ENCODE data around the gene IGFL1. TPM values are rescaled to one million over a fixed set of nuclear protein-coding genes. Genes with fewer than 3 reads are reported as not detected.
"Not testable (repeated sequence)": the region's sequence is repeated elsewhere in the genome, so short reads cannot be mapped to it uniquely, and the experiment has no call there.

IGFL1 gene
- polyA plus RNA-seq (2013, experiment 1 of 2): not detected
- polyA plus RNA-seq (2013, experiment 2 of 2): not detected

DNA sequence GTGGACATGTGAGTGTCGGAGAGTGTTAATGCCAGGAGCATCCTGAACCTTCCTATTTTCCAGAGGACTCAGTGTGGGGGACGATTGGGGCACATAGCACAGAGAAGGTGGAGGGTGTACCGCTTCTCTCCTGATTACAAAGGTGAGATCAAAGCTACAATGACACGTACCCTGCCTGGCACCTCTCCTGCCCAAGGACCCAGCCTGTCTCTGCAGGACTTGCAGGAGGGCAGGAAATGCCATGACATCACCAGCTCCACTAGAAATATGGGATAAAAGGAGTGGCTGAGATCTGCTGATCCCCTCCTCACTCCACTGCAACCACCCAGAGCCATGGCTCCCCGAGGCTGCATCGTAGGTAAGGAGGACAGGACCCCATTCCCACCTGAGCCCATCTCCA lies at the start of gene IGFL1:
TSS of gene IGFL1 (plus strand) at position 301 of the 400 bp plus-strand sequence. CDS start at position 334, 33 bp downstream.
- H3K27ac ChIP-seq (ENCODE audit: low read depth, low read length): no peak within 1 kb of the TSS
- no peak within 1 kb of the TSS for H3K4me3 ChIP-seq (ENCODE audit: low read length)
- 83% methylated on average over 6 of the region's 6 CpGs for whole genome bisulfite sequencing
- H3K9me3 ChIP-seq (ENCODE audit: insufficient read depth, low read depth, low read length): no peaks in the 10 kb centered on the region
- no peaks in the 10 kb centered on the region for H3K4me1 ChIP-seq (ENCODE audit: insufficient read depth, low read length)
- no peak within 1 kb of the TSS for H3K9ac ChIP-seq (ENCODE audit: low read depth, low read length)
- H3K36me3 ChIP-seq (ENCODE audit: insufficient read depth, low read length): no peaks in the 10 kb centered on the region
- H3K27me3 ChIP-seq (ENCODE audit: insufficient read depth, low read length): no peaks in the 10 kb centered on the region

DNA sequence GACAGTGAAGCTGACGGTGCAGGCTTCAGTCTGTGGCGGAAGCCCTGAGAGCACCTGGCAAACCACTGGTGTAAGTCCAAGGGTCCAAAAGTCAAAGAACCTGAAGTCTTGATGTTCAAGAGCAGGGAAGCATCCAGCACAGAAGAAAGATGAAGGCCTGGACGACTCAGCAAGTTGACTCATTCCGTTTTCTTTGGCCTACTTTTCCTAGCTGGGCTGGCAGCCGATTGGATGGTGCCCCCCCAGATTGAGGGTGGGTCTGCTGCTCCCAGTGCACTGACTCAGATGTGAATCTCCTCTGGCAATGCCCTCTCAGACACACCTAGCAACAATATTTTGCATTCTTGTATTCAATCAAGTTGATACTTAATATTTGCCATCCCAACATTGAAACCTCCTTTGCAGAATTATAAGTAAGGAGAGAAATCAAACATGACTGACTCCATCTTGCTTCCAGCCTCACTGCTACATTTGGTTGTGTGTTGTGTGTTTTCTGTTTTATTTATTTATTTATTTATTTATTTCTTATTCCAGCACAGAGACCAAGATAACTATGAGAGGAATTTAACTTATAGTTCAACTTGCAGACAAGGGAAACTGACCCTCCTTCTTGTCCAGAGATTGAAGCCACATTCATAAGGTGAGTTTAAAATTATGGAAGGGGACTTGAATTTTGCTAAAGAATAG lies 48.7 kb upstream of the IGFL1 start:
- H3K9ac ChIP-seq (ENCODE audit: low read depth, low read length): no peak overlapping the region
- H3K36me3 ChIP-seq (ENCODE audit: insufficient read depth, low read length): no peaks in the 10 kb centered on the region
- no peaks in the 10 kb centered on the region for H3K27me3 ChIP-seq (ENCODE audit: insufficient read depth, low read length)
- H3K9me3 ChIP-seq (ENCODE audit: insufficient read depth, low read depth, low read length): no peaks in the 10 kb centered on the region
- H3K27ac ChIP-seq (ENCODE audit: low read depth, low read length): no peak overlapping the region
- H3K4me3 ChIP-seq (ENCODE audit: low read length): no peak overlapping the region
- WGBS: 81% methylated on average over 5 of the region's 5 CpGs
- no peaks in the 10 kb centered on the region for H3K4me1 ChIP-seq (ENCODE audit: insufficient read depth, low read length)

DNA sequence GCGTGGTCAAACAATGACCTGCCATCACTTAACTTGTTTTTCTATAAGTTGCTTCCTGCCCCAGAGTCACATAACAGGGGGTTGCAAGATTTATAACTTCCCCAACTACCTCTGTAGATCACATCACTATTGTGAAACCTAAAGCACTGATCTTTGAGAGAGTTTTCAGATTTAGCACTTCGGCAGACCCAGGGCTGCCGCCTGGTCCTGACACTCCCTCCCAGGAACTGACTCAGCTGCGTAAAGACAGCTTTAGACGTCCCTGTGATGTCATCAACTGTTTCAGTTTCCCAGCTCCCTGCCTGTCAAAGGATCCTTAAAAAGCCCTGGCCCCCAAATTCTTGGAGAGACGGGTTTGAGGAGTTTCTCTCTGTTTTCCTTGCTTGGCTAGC lies 48.2 kb upstream of the IGFL1 start:
- no peak overlapping the region for H3K4me3 ChIP-seq (ENCODE audit: low read length)
- WGBS: 75% methylated on average over 6 of the region's 6 CpGs
- no peaks in the 10 kb centered on the region for H3K27me3 ChIP-seq (ENCODE audit: insufficient read depth, low read length)
- H3K36me3 ChIP-seq (ENCODE audit: insufficient read depth, low read length): no peaks in the 10 kb centered on the region
- H3K4me1 ChIP-seq (ENCODE audit: insufficient read depth, low read length): no peaks in the 10 kb centered on the region
- H3K27ac ChIP-seq (ENCODE audit: low read depth, low read length): no peak overlapping the region
- no peaks in the 10 kb centered on the region for H3K9me3 ChIP-seq (ENCODE audit: insufficient read depth, low read depth, low read length)
- H3K9ac ChIP-seq (ENCODE audit: low read depth, low read length): no peak overlapping the region

DNA sequence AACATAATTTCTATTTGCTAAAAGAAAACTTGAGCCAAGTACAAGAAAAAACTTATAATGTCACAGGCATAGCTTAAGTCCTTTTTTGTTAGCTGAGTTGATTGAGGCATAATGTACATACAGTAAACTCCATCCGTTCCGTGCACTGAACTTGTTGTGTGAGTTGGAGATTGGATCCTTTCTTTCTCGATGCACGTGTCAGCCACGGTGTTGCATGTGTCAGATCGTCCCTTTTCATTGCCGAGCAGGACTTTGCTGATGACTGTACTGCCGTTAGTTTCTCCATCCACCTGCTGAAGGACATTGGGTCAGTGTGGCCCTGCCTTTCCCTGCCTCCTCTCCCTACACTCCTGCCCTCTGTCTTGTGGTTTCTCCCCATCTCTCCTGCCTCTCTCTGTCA lies 47.1 kb upstream of the IGFL1 start:
- no peak overlapping the region for H3K27ac ChIP-seq (ENCODE audit: low read depth, low read length)
- no peak overlapping the region for H3K4me3 ChIP-seq (ENCODE audit: low read length)
- WGBS: 94% methylated on average over 8 of the region's 8 CpGs
- no peaks in the 10 kb centered on the region for H3K36me3 ChIP-seq (ENCODE audit: insufficient read depth, low read length)
- H3K4me1 ChIP-seq (ENCODE audit: insufficient read depth, low read length): no peaks in the 10 kb centered on the region
- H3K9ac ChIP-seq (ENCODE audit: low read depth, low read length): no peak overlapping the region
- H3K27me3 ChIP-seq (ENCODE audit: insufficient read depth, low read length): no peaks in the 10 kb centered on the region
- H3K9me3 ChIP-seq (ENCODE audit: insufficient read depth, low read depth, low read length): no peaks in the 10 kb centered on the region

DNA sequence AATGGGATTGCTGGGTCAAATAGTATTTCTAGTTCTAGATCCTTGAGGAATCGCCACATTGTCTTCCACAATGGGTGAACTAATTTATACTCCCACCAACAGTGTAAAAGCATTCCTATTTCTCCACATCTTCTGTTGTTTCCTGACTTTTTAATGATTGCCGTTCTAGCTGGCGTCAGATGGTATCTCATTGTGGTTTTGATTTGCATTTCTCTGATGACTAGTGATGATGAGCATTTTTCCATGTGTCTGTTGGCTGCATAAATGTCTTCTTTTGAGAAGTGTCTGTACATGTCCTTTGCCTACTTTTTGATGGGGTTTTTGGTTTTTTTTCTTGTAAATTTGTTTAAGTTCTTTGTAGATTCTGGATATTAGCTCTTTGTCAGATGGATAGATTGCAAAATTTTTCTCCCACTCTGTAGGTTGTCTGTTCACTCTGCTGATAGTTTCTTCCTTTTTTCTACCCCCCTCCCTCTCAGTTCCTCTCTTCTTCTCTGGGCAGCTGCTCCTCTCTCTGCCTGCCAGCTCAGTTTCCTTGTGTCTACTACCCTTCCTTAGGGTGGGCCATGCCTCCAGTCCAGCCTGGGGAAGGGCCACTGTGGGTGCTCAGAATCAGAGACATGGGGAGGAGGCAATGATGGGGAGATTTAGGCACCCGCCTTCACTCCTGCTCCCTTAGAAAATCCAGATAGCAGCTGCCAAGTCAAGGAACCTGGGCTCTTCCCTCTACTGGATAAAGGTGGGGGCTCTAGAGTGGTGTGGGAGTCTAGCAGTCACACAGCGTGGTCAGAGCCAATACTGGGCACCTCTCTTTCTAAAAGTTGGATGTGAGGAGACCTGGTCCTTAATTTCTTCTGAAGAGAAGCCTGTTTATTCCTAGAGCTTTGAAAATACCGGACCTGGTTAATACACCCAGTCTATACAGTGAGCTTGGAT lies 44.5 kb upstream of the IGFL1 start:
- H3K4me1 ChIP-seq (ENCODE audit: insufficient read depth, low read length); H3K36me3 ChIP-seq (ENCODE audit: insufficient read depth, low read length); H3K9me3 ChIP-seq (ENCODE audit: insufficient read depth, low read depth, low read length); H3K27ac ChIP-seq (ENCODE audit: low read depth, low read length); H3K27me3 ChIP-seq (ENCODE audit: insufficient read depth, low read length); H3K4me3 ChIP-seq (ENCODE audit: low read length); H3K9ac ChIP-seq (ENCODE audit: low read depth, low read length): not testable (repeated sequence)
- 95% methylated on average over 6 of the region's 6 CpGs for WGBS

DNA sequence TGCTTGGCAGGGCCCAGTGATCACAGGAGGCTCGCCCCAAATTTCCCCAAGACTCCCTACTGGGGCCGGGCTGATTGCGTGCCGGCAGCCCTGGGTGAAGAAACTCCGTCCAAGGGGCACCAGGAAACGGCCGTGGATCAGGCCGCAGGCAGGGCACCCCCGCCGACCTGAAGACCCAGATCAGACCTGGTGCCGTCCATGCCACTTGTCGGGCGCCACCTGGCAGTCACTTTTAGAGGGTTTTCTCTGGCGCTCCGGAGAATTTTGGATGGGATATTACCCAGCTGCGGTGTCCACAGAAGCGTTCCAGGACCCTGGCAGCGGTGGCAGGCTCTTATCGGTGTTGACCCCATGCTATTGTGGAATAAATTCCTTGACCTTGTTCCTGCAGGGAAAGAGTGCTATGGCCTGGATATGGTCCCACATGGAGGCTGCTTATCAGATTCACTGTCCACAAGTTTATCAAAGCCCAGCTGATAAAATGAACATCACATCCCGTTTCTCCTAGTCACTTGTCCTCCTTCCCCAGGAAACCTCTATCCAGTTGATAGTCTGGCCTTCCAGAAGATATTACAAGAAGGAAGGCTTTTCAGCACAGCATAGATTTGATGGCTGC lies 43.3 kb upstream of the IGFL1 start:
- Histone ChIP-seq H3K4me1 (ENCODE audit: insufficient read depth, low read length) (no peaks in the 10 kb centered on the region), H3K27me3 (ENCODE audit: insufficient read depth, low read length) (peaks cover 2% of the 10 kb centered on the region; the same call in 1 of the 2 replicates), H3K4me3 (ENCODE audit: low read length) (no peak overlapping the region), H3K9me3 (ENCODE audit: insufficient read depth, low read depth, low read length) (no peaks in the 10 kb centered on the region), H3K9ac (ENCODE audit: low read depth, low read length) (no peak overlapping the region), H3K36me3 (ENCODE audit: insufficient read depth, low read length) (no peaks in the 10 kb centered on the region), H3K27ac (ENCODE audit: low read depth, low read length) (no peak overlapping the region)
- 93% methylated on average over 20 of the region's 20 CpGs for WGBS

DNA sequence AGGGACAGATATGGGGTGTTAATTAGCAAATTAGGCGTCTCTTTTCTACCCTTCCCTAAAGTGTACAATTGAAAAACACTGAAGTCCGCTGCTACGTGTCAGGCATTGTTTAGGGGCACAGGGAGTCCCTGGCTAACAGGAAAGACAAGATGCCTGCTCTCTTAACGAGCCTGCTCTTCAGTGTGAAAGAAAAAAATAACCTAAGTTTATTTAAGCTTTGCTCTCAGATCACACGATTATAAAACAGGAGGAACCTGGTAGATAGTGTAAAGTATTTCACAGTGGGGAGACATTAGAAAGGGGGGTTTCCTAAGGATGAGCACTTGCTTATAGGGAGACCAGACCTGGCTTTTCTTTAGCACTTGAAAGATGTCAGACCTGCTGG lies 42.8 kb upstream of the IGFL1 start:
- Histone ChIP-seq H3K36me3 (ENCODE audit: insufficient read depth, low read length) (no peaks in the 10 kb centered on the region), H3K4me1 (ENCODE audit: insufficient read depth, low read length) (no peaks in the 10 kb centered on the region), H3K9ac (ENCODE audit: low read depth, low read length) (no peak overlapping the region), H3K9me3 (ENCODE audit: insufficient read depth, low read depth, low read length) (no peaks in the 10 kb centered on the region), H3K27ac (ENCODE audit: low read depth, low read length) (no peak overlapping the region), H3K27me3 (ENCODE audit: insufficient read depth, low read length) (peaks cover 5% of the 10 kb centered on the region; the same call in 1 of the 2 replicates), H3K4me3 (ENCODE audit: low read length) (no peak overlapping the region)
- WGBS: 91% methylated on average over 5 of the region's 5 CpGs

DNA sequence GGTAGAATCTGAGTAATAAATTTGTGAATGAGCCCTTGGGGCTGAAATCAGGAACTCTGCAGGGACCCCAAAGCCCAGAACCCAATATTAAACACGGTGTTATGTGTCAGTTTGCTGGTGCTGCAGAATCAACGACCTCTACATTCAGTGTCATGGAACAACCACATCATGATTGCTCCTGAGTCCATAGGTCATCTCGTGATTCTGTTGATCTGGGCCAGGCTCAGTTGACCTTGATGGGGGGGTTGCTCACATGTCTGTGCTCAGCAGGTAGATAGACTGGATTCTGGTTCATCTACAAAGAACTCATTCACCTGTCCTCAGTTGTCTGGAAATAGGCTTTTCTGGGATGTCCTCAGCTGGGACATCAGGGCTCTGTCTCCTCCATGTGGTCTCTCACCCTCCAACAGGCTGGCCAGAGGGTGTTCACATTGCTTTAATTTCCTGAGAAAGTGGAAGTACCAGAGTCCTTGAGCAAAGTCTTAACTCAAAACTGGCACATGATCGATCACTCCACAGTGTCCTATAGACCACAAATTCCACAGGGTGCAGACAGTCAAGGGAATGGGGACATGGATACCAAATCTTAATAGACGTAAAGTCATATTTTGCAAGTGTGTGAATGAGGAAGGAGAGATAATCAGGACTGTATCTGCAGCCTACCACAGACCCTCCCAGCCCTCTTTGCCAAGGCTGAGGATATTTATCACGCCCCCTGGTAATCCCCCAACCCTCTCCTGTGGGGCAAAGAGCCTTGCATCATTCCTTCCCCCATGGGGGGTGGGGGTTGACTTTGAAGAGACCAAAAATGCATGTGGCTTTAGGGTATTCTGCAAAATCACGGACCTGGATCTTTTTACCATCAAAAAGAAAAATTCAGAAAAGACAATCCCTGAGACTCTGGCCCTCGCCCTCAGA lies 39.3 kb upstream of the IGFL1 start:
- Histone ChIP-seq H3K27me3 (ENCODE audit: insufficient read depth, low read length) (peaks cover 5% of the 10 kb centered on the region; the same call in 1 of the 2 replicates), H3K9ac (ENCODE audit: low read depth, low read length) (no peak overlapping the region), H3K4me3 (ENCODE audit: low read length) (no peak overlapping the region), H3K27ac (ENCODE audit: low read depth, low read length) (no peak overlapping the region), H3K36me3 (ENCODE audit: insufficient read depth, low read length) (no peaks in the 10 kb centered on the region), H3K4me1 (ENCODE audit: insufficient read depth, low read length) (no peaks in the 10 kb centered on the region), H3K9me3 (ENCODE audit: insufficient read depth, low read depth, low read length) (no peaks in the 10 kb centered on the region)
- 87% methylated on average over 6 of the region's 8 CpGs for WGBS

DNA sequence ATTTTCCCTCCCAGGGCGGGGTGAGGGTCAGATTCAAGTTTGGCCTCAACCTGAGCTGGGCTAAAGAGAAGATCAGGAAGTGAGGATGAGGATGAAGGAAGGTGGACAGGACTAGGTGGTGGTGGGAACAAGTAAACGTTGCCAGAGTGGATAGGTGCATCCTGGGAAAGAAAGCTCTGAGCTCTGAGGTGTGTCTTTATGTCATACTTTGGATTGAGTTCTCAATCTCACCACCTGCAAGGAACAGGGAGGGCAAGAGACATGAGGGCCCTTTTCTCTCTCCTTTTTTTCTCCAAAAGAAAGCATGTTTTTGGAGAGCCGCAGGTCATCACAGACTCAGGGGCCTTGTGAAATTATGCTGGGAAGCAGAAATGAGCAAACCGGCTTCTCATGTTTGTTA lies 38.2 kb upstream of the IGFL1 start:
- H3K36me3 ChIP-seq (ENCODE audit: insufficient read depth, low read length): no peaks in the 10 kb centered on the region
- H3K4me3 ChIP-seq (ENCODE audit: low read length): no peak overlapping the region
- WGBS: 87% methylated on average over 4 of the region's 4 CpGs
- peaks cover 5% of the 10 kb centered on the region; the same call in 1 of the 2 replicates for H3K27me3 ChIP-seq (ENCODE audit: insufficient read depth, low read length)
- no peaks in the 10 kb centered on the region for H3K4me1 ChIP-seq (ENCODE audit: insufficient read depth, low read length)
- no peak overlapping the region for H3K27ac ChIP-seq (ENCODE audit: low read depth, low read length)
- H3K9ac ChIP-seq (ENCODE audit: low read depth, low read length): no peak overlapping the region
- H3K9me3 ChIP-seq (ENCODE audit: insufficient read depth, low read depth, low read length): no peaks in the 10 kb centered on the region

DNA sequence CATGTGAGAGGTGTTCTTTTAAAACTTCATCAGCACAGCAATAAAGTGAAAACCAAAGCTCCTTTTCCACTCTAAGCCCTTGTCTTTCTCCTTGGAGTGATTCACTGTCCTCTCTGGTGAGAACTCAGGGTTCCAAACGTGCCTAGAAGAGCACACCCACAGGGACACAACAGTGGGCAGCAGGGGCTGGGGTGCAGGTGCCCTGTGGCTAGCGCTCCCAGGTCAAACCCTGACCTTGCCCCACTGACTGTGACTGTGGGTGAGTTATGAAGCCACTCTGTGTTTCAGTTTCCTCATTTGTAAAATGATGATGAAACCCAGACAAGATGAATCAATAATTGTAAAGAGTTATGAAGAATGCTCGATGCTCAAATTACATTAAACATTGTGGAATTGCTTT lies 37.6 kb upstream of the IGFL1 start:
- WGBS: 84% methylated on average over 2 of the region's 3 CpGs

More for the DNA sequence above, 37.6 kb upstream of the IGFL1 start:
- peaks cover 5% of the 10 kb centered on the region; the same call in 1 of the 2 replicates for H3K27me3 ChIP-seq (ENCODE audit: insufficient read depth, low read length)
- no peak overlapping the region for H3K9ac ChIP-seq (ENCODE audit: low read depth, low read length)
- H3K4me3 ChIP-seq (ENCODE audit: low read length): no peak overlapping the region
- H3K36me3 ChIP-seq (ENCODE audit: insufficient read depth, low read length): no peaks in the 10 kb centered on the region
- no peaks in the 10 kb centered on the region for H3K9me3 ChIP-seq (ENCODE audit: insufficient read depth, low read depth, low read length)
- no peaks in the 10 kb centered on the region for H3K4me1 ChIP-seq (ENCODE audit: insufficient read depth, low read length)
- H3K27ac ChIP-seq (ENCODE audit: low read depth, low read length): no peak overlapping the region

Measured in HUES64 (cell line).